ENCODE results near the gene EPC1.
A peak's percentile ranks its signal among the peaks of the same experiment; 100 is the strongest.
"Not testable (repeated sequence)": the region's sequence is repeated elsewhere in the genome, so short reads cannot be mapped to it uniquely, and the experiment has no call there.

The EPC1 gene, protein sequence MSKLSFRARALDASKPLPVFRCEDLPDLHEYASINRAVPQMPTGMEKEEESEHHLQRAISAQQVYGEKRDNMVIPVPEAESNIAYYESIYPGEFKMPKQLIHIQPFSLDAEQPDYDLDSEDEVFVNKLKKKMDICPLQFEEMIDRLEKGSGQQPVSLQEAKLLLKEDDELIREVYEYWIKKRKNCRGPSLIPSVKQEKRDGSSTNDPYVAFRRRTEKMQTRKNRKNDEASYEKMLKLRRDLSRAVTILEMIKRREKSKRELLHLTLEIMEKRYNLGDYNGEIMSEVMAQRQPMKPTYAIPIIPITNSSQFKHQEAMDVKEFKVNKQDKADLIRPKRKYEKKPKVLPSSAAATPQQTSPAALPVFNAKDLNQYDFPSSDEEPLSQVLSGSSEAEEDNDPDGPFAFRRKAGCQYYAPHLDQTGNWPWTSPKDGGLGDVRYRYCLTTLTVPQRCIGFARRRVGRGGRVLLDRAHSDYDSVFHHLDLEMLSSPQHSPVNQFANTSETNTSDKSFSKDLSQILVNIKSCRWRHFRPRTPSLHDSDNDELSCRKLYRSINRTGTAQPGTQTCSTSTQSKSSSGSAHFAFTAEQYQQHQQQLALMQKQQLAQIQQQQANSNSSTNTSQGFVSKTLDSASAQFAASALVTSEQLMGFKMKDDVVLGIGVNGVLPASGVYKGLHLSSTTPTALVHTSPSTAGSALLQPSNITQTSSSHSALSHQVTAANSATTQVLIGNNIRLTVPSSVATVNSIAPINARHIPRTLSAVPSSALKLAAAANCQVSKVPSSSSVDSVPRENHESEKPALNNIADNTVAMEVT

GRCh38 chr10:32346551-32347362, at the start of gene EPC1:
Gene EPC1 (minus strand): TSS chr10:32347158. CDS start chr10:32346915, 243 bp downstream.
- DNase-seq, result peak; percentile 77 to 80

DNA sequence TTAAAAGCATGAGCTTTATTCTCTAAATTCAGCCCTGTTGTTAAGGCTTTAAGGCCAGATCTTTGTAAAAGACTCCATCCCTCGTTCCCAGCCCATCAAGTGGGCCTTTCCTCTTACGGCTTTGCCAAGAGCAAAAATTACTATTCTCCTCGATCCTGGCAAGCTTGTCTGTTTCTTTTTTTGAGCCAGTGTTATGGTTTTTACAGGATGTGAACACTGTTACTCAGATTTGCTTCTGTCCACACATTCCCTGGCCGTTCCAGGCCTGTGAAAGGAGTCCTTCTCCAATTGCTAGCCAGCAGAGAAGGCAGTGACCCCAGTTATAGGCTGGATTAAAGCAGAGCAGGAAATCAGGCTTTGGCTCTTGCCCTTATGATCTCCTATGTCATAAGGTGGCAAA, 47.0 kb upstream of the EPC1 start:
- no peak for DNase-seq

DNA sequence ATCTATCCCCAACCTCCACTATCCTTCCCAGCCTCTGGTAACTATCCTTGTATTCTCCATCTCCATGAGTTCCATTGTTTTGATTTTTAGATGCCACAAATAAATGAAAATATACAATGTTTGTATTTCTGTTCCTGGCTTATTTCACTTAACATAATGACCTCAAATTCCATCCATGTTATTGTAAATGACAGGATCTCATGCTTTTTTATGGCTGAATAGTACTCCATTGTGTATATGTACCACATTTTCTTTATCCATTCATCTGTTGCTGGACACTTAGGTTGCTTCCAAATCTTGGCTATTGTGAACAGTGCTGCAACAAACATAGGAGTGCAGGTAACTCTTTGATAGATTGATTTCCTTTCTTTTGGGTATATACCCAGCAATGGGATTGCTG, 45.3 kb upstream of the EPC1 start:
- not testable (repeated sequence) for DNase-seq

- DNase-seq, result no peak
These were observed 43.2 kb upstream of the EPC1 start for GRCh38 chr10:32390193-32390592.

DNA sequence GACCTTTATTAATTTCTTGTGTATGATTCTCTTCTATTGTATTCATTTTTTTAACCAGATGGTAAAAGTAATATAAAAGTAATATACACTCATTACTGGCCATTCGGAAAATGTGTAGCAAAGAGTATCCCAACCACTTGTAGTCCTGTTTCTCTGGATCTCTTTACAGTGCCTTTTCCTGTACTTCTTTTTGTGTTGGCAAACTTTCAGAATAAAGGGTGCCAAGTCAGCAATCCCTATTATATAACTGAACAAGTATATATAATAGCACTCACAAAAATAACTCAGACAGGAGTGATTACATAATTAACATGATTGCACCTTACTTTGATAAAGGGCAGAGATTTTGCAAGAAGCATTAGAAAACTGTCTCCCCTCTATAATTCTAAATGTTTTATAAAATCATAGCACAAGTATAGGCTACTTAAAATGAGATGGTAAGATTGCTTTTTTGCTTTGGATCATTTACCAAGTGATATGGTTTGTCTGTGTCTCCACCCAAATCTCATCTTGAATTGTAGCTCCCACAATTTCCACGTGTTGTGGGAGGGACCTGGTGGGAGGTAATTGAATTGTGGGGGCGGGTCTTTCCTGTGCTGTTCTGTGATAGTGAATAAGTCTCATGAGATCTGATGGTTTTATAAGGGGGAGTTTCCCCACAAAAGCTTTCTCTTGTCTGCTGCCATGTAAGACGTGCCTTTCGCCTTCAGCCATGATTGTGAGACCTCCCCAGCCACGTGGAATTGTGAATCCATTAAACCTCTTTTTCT, 41.5 kb upstream of the EPC1 start:
- DNase-seq, result no peak

- DNase-seq, result no peak
These were observed 39.8 kb upstream of the EPC1 start for GRCh38 chr10:32386623-32387260.

- no peak for DNase-seq
These were observed 37.2 kb upstream of the EPC1 start for GRCh38 chr10:32384171-32384570.

GRCh38 chr10:32381165-32381564, 34.2 kb upstream of the EPC1 start:
- DNase-seq, result no peak

- no peak for DNase-seq
These were observed 33.1 kb upstream of the EPC1 start for GRCh38 chr10:32379950-32380551.

DNA sequence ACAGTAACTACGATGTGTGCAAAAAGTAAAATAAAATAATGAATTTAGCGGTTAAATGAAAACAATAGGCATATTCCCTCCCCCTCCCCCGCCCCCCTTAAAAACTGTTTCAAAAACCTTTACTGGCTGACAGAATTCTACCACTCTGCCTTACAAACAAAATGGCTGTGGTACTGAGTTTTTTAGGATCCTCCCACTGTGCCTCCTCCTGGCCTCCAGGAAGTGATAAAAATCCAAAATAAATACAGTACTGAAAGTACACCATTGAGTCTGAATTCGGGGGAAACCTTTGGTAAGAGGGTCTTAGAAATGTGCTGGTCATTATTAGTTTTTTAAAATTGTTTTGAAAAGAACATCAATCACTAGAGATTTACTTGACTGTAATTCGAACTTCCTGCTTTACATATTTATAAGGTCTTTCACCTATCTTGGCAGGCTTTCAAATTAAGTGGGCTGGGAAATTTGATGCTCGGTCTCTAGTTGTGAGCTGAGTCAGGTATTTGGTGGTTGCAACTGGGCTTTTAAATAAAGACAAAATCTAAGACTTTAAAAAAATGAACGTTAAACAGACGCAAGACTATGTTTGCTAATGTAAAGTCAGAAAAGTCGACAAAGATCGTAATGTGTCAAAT, 32.5 kb upstream of the EPC1 start:
- DNase-seq, result no peak

DNA sequence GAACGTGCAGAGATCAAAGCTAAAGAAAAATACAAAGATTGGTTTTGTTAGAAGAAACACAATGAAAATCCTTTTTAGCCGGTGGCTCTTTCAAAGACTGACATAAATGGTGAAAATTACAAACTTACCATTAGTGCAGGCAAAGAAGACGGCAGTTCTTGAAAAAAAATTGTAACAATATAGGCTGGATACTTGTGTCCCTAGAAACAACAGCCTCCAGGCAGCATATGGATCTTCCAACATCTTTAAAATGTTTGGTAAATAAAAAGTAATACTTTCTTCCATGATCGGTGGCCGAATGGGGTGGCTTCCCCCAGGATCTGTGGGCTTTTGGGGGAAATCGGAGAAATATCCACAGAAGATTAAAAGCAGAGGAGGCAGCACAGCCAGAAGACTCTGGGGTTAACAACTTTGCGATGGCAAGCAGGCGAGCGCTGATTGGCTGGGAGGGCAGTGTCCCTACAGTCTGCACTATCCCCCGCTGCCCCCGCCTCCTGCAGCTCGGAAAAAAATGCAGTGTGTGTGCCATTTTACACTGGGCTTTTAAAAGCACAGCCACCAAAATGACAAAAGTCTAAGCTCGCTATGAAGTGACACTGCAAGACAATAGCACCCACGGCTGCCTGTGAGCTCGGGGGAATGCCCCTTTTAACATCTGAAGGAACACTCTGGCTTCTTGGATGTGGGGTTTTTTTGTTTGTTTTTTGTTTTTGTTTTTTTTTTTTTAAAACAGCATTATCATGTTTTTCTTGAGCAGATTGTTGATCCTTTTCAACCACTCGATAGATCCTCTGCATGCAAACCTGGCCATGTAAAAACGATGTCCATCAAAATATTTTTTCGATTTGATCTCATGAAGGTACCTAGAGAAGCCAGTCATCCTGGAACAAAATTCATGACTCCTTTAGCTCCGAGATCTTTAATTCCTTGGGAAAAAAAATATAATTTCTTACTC, 31.7 kb upstream of the EPC1 start:
- DNase-seq, result peak; percentile 77 to 80

DNA sequence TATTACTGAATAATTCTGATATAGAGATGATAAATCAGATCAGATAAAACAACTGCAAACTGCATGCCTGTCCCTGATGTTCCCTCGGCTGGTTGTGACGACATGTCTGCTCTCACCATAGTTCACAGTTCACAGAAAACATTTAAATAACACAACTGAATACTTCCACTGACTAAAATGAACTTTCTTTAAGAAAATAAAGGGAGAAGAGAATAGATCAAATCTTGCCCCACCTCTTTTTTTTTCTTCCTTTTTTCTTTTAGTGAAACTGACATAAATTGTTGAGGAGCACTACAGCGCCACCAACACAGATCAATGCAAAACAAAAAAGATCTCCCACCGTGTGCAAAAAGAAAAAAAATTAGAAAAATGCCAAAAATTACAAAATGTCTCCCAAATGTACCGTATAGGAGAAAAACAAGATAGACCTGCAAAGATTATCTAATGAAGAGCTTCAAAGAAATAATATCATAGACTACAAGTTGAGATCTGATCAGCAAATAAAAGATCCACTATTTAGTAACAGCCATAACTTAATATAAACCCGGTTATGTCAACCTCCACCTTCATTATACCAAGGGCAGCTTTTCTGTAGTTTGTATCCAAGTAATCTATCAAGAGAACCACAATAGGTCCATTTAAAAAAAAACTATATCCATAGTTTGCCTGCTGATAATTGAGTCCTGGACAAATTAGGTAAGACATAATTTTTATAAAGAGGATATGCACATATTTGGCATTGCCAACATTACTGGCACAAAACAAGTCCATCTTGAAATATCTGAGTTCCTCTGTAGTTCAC, 30.7 kb upstream of the EPC1 start:
- no peak for DNase-seq

DNA sequence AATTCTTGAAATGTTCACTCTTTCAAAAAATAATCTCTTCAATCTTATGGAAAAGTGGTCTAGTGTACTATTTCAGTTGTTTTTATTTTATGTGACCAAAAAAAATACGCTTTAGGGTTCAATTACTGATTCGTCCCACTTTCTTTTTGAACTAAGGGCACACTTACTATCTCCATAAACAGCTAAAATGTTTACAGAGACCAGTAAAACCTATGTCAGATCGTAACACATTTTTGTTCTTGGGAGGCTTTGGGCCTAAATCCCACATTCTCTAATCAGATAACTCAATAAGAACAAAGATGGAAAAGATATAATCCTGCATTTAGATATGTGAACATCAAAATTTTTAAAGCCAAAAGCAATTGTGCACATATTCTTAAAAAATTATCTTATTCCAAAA, 29.8 kb upstream of the EPC1 start:
- no peak for DNase-seq

GRCh38 chr10:32376097-32376496, 29.1 kb upstream of the EPC1 start:
- DNase-seq, result no peak

DNA sequence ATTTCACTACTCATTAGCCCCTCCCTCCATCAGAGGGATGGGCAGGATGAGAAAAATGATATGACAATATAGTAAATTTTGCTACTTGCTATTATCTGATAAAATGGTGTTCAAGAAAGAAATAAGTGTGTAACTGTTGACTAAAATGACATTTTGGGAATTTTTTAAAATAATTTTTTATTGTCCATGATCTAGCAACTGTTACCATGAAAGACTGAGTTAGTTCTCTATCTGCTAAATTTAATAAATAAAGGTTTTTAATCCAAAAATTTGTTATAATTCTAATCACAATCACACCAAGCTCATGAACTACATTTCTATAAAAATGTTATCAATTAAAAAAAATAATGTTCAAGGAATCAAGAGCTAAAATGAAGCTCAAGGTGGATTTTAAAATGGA, 28.7 kb upstream of the EPC1 start:
- no peak for DNase-seq

DNA sequence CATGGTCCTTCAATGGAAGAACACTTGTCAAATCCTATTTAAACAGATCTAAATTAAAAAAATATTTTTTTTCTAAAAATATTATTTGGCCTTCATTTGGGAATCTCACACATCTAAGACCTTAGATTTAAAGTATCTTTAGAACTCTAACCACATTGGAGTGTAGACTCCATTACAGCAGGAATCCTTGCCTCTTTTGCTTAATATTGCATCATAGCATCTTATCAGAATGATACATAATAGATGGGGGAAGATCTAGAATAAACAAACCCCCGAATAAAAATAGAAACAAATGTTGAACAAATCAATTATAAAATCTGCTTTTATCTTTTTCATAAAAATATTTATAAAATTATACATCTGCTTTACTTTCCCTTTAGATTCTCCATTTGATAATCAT, 27.6 kb upstream of the EPC1 start:
- no peak for DNase-seq

GRCh38 chr10:32373496-32373895, 26.5 kb upstream of the EPC1 start:
- DNase-seq, result no peak

DNA sequence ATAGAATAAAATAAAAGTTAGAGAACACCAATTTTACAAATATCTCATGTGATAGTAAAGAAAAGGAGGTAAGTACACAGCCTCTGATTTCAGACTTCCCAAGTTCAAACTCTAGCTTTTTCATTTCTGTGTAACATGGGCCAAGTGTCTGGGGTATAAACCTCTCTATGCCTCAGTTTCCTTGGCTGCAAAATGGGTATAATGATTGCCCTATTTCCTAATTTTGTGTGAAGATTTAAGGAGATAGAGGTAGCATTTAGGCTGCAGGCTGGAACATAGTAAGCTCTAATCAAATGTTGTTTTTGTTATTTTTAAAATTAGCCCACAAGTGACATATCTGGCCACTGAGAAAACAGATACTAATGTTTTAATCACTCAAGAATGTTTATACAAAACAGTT, 26.1 kb upstream of the EPC1 start:
- DNase-seq, result no peak

All from stimulated activated CD4-positive, alpha-beta T cell treated with anti-CD3 and anti-CD28 coated beads, Interleukin-2, amount 100 ng/mL, for 48 hours (primary cell).